BLaER1 (cell line): Measurements from ENCODE around the gene EFCAB6.

Source experiments
- H3K27ac ChIP-seq: shearing (Covaris generic); formaldehyde crosslinking; 2 replicates; pipeline ENCODE4 v1.8.1; 2022
- H3K27me3 ChIP-seq: shearing (Covaris generic); formaldehyde crosslinking; 2 replicates; pipeline ENCODE4 v1.8.1; 2022
- H3K36me3 ChIP-seq: shearing (Covaris generic); formaldehyde crosslinking; 2 replicates; pipeline ENCODE4 v1.8.1; 2022
- H3K4me1 ChIP-seq: shearing (Covaris generic); formaldehyde crosslinking; 2 replicates; pipeline ENCODE4 v1.8.1; 2022
- H3K4me2 ChIP-seq: shearing (Covaris generic); formaldehyde crosslinking; 2 replicates; pipeline ENCODE4 v1.8.1; 2022
- H3K4me3 ChIP-seq: shearing (Covaris generic); formaldehyde crosslinking; 2 replicates; pipeline ENCODE4 v1.8.1; 2022
- H3K9ac ChIP-seq: shearing (Covaris generic); formaldehyde crosslinking; 2 replicates; pipeline ENCODE4 v1.8.1; 2022
- H3K9me3 ChIP-seq: shearing (Covaris generic); formaldehyde crosslinking; 2 replicates; pipeline ENCODE4 v1.8.1; 2022
- H4K20me1 ChIP-seq: shearing (Covaris generic); formaldehyde crosslinking; 2 replicates; pipeline ENCODE4 v1.8.1; 2022
- Cebpa-rat ChIP-seq: shearing (Covaris generic); IDR thresholded peaks from 2 replicates; pipeline ENCODE4 v1.8.1; 2022

Gene EFCAB6

DNA sequence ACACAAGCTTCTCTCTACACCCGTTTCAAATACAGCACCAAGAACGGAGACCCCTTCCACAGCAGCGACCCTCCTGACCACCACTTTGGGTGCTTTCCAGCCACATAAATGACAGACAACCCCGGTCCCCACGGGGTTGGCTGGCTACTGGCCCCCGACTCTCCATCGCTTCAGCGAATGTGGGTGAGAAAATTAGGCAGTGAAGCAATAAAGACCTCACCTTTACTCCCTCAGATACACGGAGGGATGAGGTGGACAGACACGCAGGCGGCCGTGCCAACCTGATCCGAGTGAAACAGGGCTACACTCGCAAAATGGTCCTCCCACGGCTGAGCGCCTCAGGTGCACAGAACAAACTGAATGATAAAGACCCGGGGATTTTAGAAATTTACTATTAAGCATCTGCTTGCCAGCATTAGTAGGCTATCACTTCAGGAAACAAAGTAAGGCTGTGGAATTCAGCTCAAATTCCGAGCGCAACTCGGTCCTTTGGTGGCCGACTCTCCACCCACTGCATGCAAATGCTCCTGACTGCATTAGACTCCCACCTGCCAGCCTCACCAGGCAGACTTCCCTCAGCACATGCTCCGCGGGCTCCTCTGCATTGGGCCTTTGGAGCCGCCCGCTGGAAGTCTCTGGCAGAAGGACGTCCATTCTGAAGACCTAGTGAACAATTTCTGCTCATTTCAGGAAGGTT, 12.8 kb upstream of the EFCAB6 start:
- Histone ChIP-seq H3K9me3 (no peaks in the 10 kb centered on the region), H3K4me1 (peaks cover 43% of the 10 kb centered on the region), H4K20me1 (peaks cover 5% of the 10 kb centered on the region), H3K4me3 (no peak overlapping the region), H3K27ac (no peak overlapping the region), H3K27me3 (no peaks in the 10 kb centered on the region), H3K4me2 (no peak overlapping the region), H3K9ac (no peak overlapping the region), H3K36me3 (no peaks in the 10 kb centered on the region)
- no peak for TF ChIP-seq Cebpa-rat

DNA sequence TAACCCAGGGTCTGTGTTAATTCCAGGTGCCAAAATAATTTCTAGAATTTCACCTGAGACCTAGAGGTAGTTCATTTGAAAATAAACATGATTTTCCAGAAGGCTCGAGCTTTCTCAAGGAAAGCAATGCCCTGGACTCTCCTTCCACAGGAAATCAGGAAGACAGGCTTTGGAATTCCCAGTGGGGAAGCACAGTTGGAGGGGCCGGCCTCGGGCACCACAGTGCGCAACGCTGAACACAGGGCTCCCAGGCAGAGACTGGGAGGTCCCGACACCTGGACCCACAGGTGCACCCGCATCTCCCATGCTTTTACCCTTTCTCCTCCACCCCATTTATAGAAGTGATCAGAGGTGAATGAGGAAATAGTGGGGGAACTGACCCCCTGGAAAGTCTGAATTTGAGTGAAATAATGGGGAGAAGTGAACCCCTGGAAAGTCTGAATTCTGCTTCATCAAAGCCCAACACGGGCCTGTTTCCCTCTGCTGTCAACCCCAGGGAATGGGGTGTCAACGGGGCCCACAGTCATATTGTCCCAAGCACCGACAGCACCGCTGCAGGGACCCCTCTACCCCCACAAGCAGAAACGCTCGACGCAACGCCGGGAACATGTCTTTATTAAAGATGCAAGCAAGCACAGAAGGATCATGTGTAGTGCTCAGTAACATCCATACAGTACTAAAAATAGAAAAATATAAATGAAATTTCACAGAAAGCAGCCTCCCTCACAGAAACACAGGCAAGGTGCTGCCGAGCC, 12.0 kb upstream of the EFCAB6 start:
- no peaks in the 10 kb centered on the region for H3K27me3 ChIP-seq
- H3K9me3 ChIP-seq: no peaks in the 10 kb centered on the region
- H3K4me2 ChIP-seq: no peak overlapping the region
- H3K36me3 ChIP-seq: no peaks in the 10 kb centered on the region
- H3K4me1 ChIP-seq: peaks cover 35% of the 10 kb centered on the region
- no peak overlapping the region for H3K4me3 ChIP-seq
- no peak overlapping the region for H3K9ac ChIP-seq
- no peaks in the 10 kb centered on the region for H4K20me1 ChIP-seq
- no peak for TF ChIP-seq Cebpa-rat
- H3K27ac ChIP-seq: no peak overlapping the region

DNA sequence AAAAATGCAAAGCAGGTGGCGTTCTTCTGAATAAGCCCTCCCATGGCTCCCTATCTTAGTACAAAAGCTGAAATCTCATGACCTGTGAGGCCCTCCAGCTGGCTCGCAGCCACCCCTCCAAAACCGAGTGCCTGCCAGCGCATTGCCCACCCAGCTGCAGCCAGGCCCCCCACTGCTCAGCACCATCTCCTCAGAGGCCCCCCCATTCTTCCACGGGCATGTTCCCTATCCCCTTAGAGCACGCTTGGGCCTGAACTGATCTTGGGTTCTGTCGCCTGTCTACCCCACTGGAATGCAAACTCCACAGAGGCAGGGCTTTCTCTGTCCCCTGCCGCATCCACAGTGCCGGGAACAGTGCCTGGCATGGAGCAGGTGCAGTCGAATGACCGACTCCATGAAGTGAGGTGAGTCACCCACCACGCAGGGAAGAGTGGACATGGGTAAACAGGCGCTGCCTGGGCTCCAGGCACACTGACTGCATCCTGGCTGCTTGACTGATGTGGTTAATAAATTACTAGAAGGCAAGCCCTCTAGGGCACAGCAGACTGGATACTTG, 11.3 kb upstream of the EFCAB6 start:
- H3K36me3 ChIP-seq: no peaks in the 10 kb centered on the region
- no peak for TF ChIP-seq Cebpa-rat
- no peaks in the 10 kb centered on the region for H3K9me3 ChIP-seq
- no peaks in the 10 kb centered on the region for H3K27me3 ChIP-seq
- no peak overlapping the region for H3K4me2 ChIP-seq
- H3K4me1 ChIP-seq: peaks cover 29% of the 10 kb centered on the region
- no peak overlapping the region for H3K4me3 ChIP-seq
- H4K20me1 ChIP-seq: no peaks in the 10 kb centered on the region
- H3K9ac ChIP-seq: no peak overlapping the region
- H3K27ac ChIP-seq: no peak overlapping the region

DNA sequence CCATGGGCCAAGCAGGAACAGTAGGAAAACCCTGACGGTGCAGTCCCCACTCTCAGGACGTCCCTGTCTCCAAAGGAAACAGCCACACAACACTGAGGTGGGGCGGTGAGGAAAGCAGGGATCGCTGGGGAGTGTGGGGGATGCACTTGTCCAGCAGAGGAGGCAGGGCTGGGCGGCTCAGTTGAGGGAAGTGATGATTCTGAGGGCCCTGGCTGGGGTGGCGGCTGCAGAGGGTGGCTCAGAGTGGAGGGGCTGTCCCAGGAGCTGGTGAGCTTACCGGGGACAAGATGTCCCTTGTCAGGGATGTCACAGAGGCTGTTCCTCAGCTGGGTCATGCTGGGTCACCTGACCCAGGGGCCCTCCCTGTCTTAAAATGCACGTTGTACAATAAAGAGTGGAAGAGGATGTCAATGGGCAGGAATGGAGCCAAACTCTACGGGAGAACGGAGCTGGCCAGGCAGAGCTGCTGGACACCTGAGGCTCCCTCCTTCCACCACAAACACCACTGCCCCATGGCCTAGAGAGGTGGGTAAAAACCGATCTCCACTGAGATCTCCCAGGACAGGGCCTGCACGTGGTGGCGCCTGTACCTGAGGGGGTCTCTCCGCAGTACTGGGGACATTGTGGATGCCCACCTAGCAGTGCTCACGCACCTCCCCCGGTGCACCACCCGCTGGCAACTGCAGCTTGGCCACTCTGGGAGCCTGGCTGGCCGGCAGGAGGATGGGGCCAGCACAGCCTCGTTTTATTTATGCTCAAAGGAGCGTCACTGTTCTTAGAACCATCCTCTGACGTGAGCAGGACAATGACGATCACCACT, 9.7 kb upstream of the EFCAB6 start:
- H3K27ac ChIP-seq: no peak overlapping the region
- H3K36me3 ChIP-seq: no peaks in the 10 kb centered on the region
- no peak overlapping the region for H3K4me3 ChIP-seq
- H3K4me1 ChIP-seq: peaks cover 12% of the 10 kb centered on the region
- no peaks in the 10 kb centered on the region for H3K27me3 ChIP-seq
- H3K4me2 ChIP-seq: no peak overlapping the region
- TF ChIP-seq Cebpa-rat: no peak
- no peak overlapping the region for H3K9ac ChIP-seq
- no peaks in the 10 kb centered on the region for H4K20me1 ChIP-seq
- H3K9me3 ChIP-seq: no peaks in the 10 kb centered on the region

DNA sequence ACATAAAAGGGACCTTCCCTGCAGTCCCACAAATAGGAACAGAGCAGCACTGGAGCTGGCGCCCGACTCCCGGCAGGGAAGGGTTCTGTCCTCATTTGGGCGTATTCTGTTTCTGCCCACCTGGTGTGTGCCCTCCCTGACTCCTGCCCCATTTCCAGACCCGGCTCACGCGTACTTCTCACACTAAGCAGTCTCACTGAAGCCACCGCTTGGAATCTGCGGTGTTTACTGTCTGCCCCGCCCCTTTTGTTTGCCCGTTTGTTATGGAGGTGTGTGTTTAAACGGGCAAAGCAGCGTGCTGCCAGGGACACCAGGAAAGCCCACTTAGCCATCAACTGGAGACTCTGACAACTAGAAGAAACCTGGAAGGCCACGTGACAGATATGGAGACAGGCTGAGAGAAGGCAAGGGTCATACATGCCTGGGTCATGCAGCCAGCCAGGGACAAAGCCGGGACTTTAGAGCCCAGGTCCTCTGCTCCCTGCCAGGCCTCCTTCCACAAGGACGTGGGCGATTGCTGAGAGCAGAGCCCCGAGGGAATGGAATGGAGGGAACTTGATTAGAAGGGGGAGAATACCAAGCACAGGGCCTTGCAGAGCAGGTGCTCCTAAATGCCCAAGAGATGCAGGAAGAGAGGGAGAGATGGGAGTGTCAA, 8.7 kb upstream of the EFCAB6 start:
- no peak overlapping the region for H3K4me2 ChIP-seq
- H3K4me1 ChIP-seq: 0 out of 2 replicates have a peak, but pooled peaks cover 2% of the 10 kb centered on the region
- no peak overlapping the region for H3K9ac ChIP-seq
- no peak overlapping the region for H3K4me3 ChIP-seq
- TF ChIP-seq Cebpa-rat: no peak
- no peaks in the 10 kb centered on the region for H3K9me3 ChIP-seq
- no peaks in the 10 kb centered on the region for H3K27me3 ChIP-seq
- no peaks in the 10 kb centered on the region for H3K36me3 ChIP-seq
- no peak overlapping the region for H3K27ac ChIP-seq
- H4K20me1 ChIP-seq: no peaks in the 10 kb centered on the region

DNA sequence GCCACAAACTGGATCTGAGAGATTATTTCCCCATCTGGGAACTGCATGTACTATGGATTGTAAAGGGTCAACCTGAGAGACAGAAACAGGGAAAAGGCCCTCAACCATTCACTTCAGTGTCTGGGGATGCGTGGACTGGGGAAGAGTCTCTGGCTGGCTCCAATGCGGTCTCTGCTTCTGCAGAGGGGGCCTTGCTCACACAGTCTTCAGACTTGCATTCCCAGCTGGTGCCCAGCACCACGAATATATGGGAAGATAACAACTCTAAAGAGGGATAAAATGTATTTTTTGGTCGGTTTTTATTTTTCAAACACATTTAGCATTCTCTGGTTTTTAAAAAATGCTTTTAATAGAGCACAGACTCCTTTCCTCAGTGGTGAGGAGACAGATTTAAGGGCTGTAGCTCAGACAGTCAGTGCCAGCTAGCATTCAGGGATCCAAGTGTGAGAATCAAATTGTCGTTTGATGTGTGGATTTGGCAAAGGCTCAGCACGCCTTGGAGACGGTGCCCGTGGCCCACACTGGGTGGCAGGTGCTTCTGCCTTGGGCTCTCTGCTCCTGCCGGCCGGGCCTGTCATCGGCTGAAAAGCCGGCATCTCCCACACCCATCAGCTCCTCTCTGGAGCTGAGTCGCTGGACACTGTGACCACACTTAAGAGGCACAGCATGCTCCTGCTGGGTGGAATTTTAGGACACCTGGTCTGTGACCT, 8.0 kb upstream of the EFCAB6 start:
- H3K27me3 ChIP-seq: no peaks in the 10 kb centered on the region
- no peaks in the 10 kb centered on the region for H3K4me1 ChIP-seq
- no peak overlapping the region for H3K4me3 ChIP-seq
- H3K9me3 ChIP-seq: no peaks in the 10 kb centered on the region
- H3K4me2 ChIP-seq: no peak overlapping the region
- H3K9ac ChIP-seq: no peak overlapping the region
- H3K36me3 ChIP-seq: no peaks in the 10 kb centered on the region
- no peaks in the 10 kb centered on the region for H4K20me1 ChIP-seq
- no peak for TF ChIP-seq Cebpa-rat
- no peak overlapping the region for H3K27ac ChIP-seq

DNA sequence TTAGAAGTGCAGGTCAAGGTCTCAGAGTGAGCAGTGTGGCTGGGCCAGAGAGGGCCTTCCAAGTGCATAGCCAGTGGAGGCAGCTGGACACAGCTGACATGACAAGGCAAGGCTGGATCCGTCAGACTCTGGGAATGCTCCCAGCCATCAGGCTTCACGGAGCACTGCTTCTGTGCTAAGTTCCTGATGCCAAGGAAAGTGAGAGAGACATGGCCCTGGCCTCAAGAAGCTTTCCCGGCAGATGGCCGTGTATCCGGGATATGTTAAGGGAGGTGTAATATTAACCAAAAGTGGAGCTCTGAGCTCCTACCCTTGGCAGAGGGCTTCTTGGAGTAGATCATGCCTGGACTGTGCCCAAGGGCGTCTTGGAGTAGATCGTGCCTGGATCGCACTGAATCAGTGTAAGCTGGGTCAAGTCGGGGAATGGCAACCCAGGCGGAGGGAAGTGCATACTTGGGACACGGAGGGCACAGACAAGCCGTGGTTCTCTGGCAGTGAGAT, 7.4 kb upstream of the EFCAB6 start:
- Histone ChIP-seq H3K27ac (no peak overlapping the region), H3K9me3 (no peaks in the 10 kb centered on the region), H3K4me1 (no peaks in the 10 kb centered on the region), H3K27me3 (no peaks in the 10 kb centered on the region), H3K36me3 (no peaks in the 10 kb centered on the region), H4K20me1 (no peaks in the 10 kb centered on the region), H3K9ac (no peak overlapping the region), H3K4me2 (no peak overlapping the region), H3K4me3 (no peak overlapping the region)
- no peak for TF ChIP-seq Cebpa-rat

DNA sequence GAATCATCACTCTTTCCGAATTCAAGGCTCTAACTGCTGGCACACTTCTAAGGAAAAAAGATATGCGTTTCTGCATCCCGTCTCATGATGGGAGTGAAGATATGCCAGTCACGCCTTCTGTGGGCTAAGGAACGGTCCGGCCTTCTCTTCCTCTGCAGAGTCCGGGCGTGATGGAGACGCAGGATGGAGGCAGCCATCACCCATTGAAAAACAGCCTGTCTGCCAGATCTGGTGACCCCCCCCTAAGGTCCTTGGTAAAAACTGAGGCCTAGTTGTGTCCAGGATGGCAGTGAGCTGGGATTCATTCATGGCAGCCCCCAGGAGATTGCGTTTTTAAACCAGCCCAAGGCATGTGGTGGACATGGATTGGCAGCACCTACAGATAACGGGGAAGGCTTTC, 6.9 kb upstream of the EFCAB6 start:
- Histone ChIP-seq H3K4me1 (no peaks in the 10 kb centered on the region), H3K9me3 (no peaks in the 10 kb centered on the region), H3K27me3 (no peaks in the 10 kb centered on the region), H4K20me1 (no peaks in the 10 kb centered on the region), H3K4me2 (no peak overlapping the region), H3K9ac (no peak overlapping the region), H3K4me3 (no peak overlapping the region), H3K27ac (no peak overlapping the region), H3K36me3 (no peaks in the 10 kb centered on the region)
- TF ChIP-seq Cebpa-rat: no peak

DNA sequence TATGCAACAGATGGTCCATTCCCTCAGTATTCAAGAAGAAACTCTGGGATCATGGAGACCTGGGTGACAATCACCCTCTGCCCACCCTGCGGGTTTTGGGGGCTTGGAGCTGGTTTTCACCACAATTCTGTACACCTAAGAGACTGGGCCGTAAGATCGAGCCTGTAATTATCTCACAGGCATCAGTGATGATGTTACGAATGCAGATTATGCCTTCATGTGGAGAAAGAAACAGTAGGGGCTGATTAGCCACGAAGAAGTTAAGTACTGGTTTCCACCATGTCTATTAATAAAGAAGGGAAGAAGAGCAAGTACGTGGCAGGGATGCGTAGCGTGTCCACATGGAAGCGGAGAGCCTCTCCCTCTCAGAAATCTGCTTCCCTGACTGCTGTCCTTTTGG, 5.3 kb upstream of the EFCAB6 start:
- Histone ChIP-seq H3K36me3 (no peaks in the 10 kb centered on the region), H3K4me2 (no peak overlapping the region), H3K4me3 (no peak overlapping the region)

More for the DNA sequence above, 5.3 kb upstream of the EFCAB6 start:
- peaks cover 11% of the 10 kb centered on the region for H3K4me1 ChIP-seq
- no peak overlapping the region for H3K27ac ChIP-seq
- H4K20me1 ChIP-seq: no peaks in the 10 kb centered on the region
- no peaks in the 10 kb centered on the region for H3K27me3 ChIP-seq
- H3K9ac ChIP-seq: no peak overlapping the region
- TF ChIP-seq Cebpa-rat: no peak
- no peaks in the 10 kb centered on the region for H3K9me3 ChIP-seq
